Esophagus squamous epithelium (tissue), 5 donors: ENCODE data around the gene FBXL15. TPM values are rescaled to one million over a fixed set of nuclear protein-coding genes. Genes with fewer than 3 reads are reported as not detected.
"Not testable (repeated sequence)": the region's sequence is repeated elsewhere in the genome, so short reads cannot be mapped to it uniquely, and the experiment has no call there.

Source experiments
- DNase-seq: peaks from one replicate; lab custom pipeline; 2025; lab: John Stamatoyannopoulos, UW
- H3K27ac ChIP-seq, 4 donors: fragments of 200-600 bp; sonication (generic); one replicate each; pipeline ENCODE4 v1.5.1; 2016 to 2019; ENCODE audit warnings: mild to moderate bottlenecking in 1 of 4
- H3K27me3 ChIP-seq, 4 donors: fragments of 200-600 bp; sonication (generic); 1 replicate in 3 of 4; 2 replicates in 1 of 4; pipeline versions ENCODE4 v1.5.1 to v1.6.0; 2017 to 2021; ENCODE audit warnings: antibody characterized with exemption in 1 of 4
- H3K36me3 ChIP-seq, 3 donors: fragments of 200-600 bp; sonication (generic); one replicate each; pipeline ENCODE4 v1.5.1; 2016 to 2019
- H3K4me1 ChIP-seq, 3 donors: fragments of 200-600 bp; sonication (generic); one replicate each; pipeline ENCODE4 v1.5.1; 2017 to 2019
- H3K4me3 ChIP-seq, 4 donors: fragments of 200-600 bp; sonication (generic); 1 replicate in 3 of 4; 2 replicates in 1 of 4; pipeline ENCODE4 v1.5.1; 2016 to 2019; ENCODE audit warnings: mild to moderate bottlenecking in 2 of 4, moderate library complexity in 1 of 4
- H3K9me3 ChIP-seq, 3 donors: fragments of 200-600 bp; sonication (generic); one replicate each; pipeline ENCODE4 v1.5.1; 2016 to 2019
- CTCF ChIP-seq, 6 experiments: fragments of 450-650 bp in 4 of 6; fragments of 200-600 bp in 2 of 6; sonication (generic) in 2 of 6; IDR thresholded peaks; one replicate each; pipeline ENCODE4 v1.5.1; 2016 to 2019; ENCODE audit warnings: antibody characterized with exemption in 6 of 6, mild to moderate bottlenecking in 4 of 6, moderate library complexity in 4 of 6
- POLR2A ChIP-seq, 4 donors: fragments of 450-650 bp; IDR thresholded peaks; one replicate each; pipeline ENCODE4 v1.6.1; 2017; ENCODE audit warnings: antibody characterized with exemption in 4 of 4, mild to moderate bottlenecking in 4 of 4, moderate library complexity in 3 of 4
- WGBS, 2 donors: methylation state at CpG; one replicate each; pipeline ENCODE4 v1.1.5; 2018; 5-methylcytosine and 5-hydroxymethylcytosine counted together
- intact Hi-C: fragments of 100-400 bp; cut with DNase I; formaldehyde crosslinking; loops from one replicate; pipeline ENCODE4 v1.15.0; 2022
- total RNA-seq, 4 donors: library from RNA; depleted of rRNA; stranded (reverse); fragments of >200 nt; gene quantifications; one replicate each; pipeline ENCODE4 v1.1.0, GENCODE V29; 2016
- donor health status: DM: yes; HTN: yes; CAD: no.

FBXL15 gene
- total RNA-seq, 4 donors from 2014 or later: 10.6 to 20.2 (median 18.8) TPM

- peaks cover 16 to 54% (median 16%) of the 10 kb centered on the region in 3 donors for H3K4me1 ChIP-seq
Observed at GRCh38 chr10:102453502-102453901, 32.9 kb downstream of the FBXL15 start.

GRCh38 chr10:102454662-102455487 is 34.2 kb downstream of the FBXL15 start:
- intact Hi-C loops: not testable (repeated sequence)

More at GRCh38 chr10:102453502-102453901, 32.9 kb downstream of the FBXL15 start:
- Histone ChIP-seq H3K27ac (peak overlapping the region in 3 of 4 donors; percentile 50 to 72 (median 50)), H3K9me3 (no peaks in the 10 kb centered on the region), H3K4me3 (no peak overlapping the region), H3K27me3 (no peaks in the 10 kb centered on the region), H3K36me3 (peaks cover 0 to 12% (median 0%) of the 10 kb centered on the region in 3 donors)
- 78 to 80% methylated on average over 5 of the region's 5 CpGs for WGBS, 2 donors
- intact Hi-C loops: no loop called here
- DNase-seq: no peak
- TF ChIP-seq POLR2A (IDR thresholded peaks at IDR 0.05) (no peak), CTCF (IDR thresholded peaks at IDR 0.05) (no peak)

GRCh38 chr10:102455893-102456471 is 35.3 kb downstream of the FBXL15 start:
- no peak for DNase-seq
- no peaks in the 10 kb centered on the region for H3K27me3 ChIP-seq
- intact Hi-C loops: no loop called here
- H3K27ac ChIP-seq: peak overlapping the region in 2 of 4 donors; percentile 36 to 51
- no peak overlapping the region for H3K4me3 ChIP-seq
- peaks cover 15 to 46% (median 21%) of the 10 kb centered on the region in 3 donors for H3K4me1 ChIP-seq
- 44 to 52% methylated on average over 7 of the region's 7 CpGs for WGBS, 2 donors
- H3K9me3 ChIP-seq: no peaks in the 10 kb centered on the region
- peaks cover 0 to 12% (median 0%) of the 10 kb centered on the region in 3 donors for H3K36me3 ChIP-seq
- TF ChIP-seq CTCF (IDR thresholded peaks at IDR 0.05) (no peak), POLR2A (IDR thresholded peaks at IDR 0.05) (no peak)

More at GRCh38 chr10:102454662-102455487, 34.2 kb downstream of the FBXL15 start:
- H3K4me1 ChIP-seq: peaks cover 16 to 46% (median 16%) of the 10 kb centered on the region in 3 donors
- peak overlapping the region in 3 of 4 donors; percentile 8 to 39 (median 28) for H3K27ac ChIP-seq
- H3K36me3 ChIP-seq: peaks cover 0 to 12% (median 0%) of the 10 kb centered on the region in 3 donors
- not testable (repeated sequence) for H3K9me3 ChIP-seq, H3K4me3 ChIP-seq, H3K27me3 ChIP-seq, DNase-seq
- WGBS, 2 donors: 61 to 62% methylated on average over 11 to 12 of the region's 13 CpGs

- no peak overlapping the region for H3K4me3 ChIP-seq
- DNase-seq: no peak
- TF ChIP-seq POLR2A (IDR thresholded peaks at IDR 0.05) (no peak), CTCF (IDR thresholded peaks at IDR 0.05) (no peak)
- intact Hi-C loops: no loop called here
- H3K9me3 ChIP-seq: no peaks in the 10 kb centered on the region
- no peak overlapping the region for H3K27ac ChIP-seq
- peaks cover 0 to 12% (median 0%) of the 10 kb centered on the region in 3 donors for H3K36me3 ChIP-seq
- H3K27me3 ChIP-seq: no peaks in the 10 kb centered on the region
- H3K4me1 ChIP-seq: peaks cover 11 to 46% (median 18%) of the 10 kb centered on the region in 3 donors
- 86 to 87% methylated on average over 9 of the region's 9 CpGs for WGBS, 2 donors
Observed at GRCh38 chr10:102457591-102458150, 37.0 kb downstream of the FBXL15 start.

- no peak for DNase-seq
- H3K9me3 ChIP-seq: no peaks in the 10 kb centered on the region
- H3K4me1 ChIP-seq: peaks cover 3 to 46% (median 18%) of the 10 kb centered on the region in 3 donors
- H3K27ac ChIP-seq: no peak overlapping the region
- H3K36me3 ChIP-seq: peaks cover 0 to 12% (median 0%) of the 10 kb centered on the region in 3 donors
- intact Hi-C loops: no loop called here
- no peaks in the 10 kb centered on the region for H3K27me3 ChIP-seq
- no peak for TF ChIP-seq POLR2A (IDR thresholded peaks at IDR 0.05)
- TF ChIP-seq CTCF (IDR thresholded peaks at IDR 0.05): no peak
- no peak overlapping the region for H3K4me3 ChIP-seq
- WGBS, 2 donors: 75 to 81% methylated on average over 4 of the region's 4 CpGs
Observed at GRCh38 chr10:102458656-102459055, 38.0 kb downstream of the FBXL15 start.
